Measurements from ENCODE around the gene ALPL. TPM values are rescaled to one million over a fixed set of nuclear protein-coding genes. Genes with fewer than 3 reads are reported as not detected.
A peak's percentile ranks its signal among the peaks of the same experiment; 100 is the strongest.

ALPL gene
- total RNA-seq, 1 experiment from 2014 or later = 84.8 TPM

GRCh38 chr1:21468599-21468998, 40.6 kb upstream of the ALPL start:
- DNase-seq = peak; percentile 61
- H3K4me2 ChIP-seq (ENCODE audit: insufficient read depth, insufficient read length, low read length) = no peak overlapping the region

More at GRCh38 chr1:21468599-21468998, 40.6 kb upstream of the ALPL start:
- Mint-ChIP-seq H3K27ac (no peak overlapping the region), H3K4me3 (no peak overlapping the region), H3K36me3 (ENCODE audit: insufficient read depth in 1 of 3, low read depth in 3 of 3) (peaks cover 2 to 16% (median 8%) of the 10 kb centered on the region in 3 experiments; a peak in 4 of 7 replicates), H3K27me3 (ENCODE audit: low read depth) (no peaks in the 10 kb centered on the region), H3K9me3 (no peaks in the 10 kb centered on the region), H3K4me1 (peaks cover 34 to 38% of the 10 kb centered on the region in 2 experiments)
- no peak overlapping the region for H3K27ac ChIP-seq (ENCODE audit: insufficient read length, low read depth, low read length)
- no peaks in the 10 kb centered on the region for H3K79me2 ChIP-seq (ENCODE audit: insufficient read depth, low read length)
- no peak overlapping the region for H2BK12ac ChIP-seq (ENCODE audit: insufficient read length, low read depth, low read length)
- no peak overlapping the region for H4K8ac ChIP-seq (replicated peaks; ENCODE audit: insufficient read length, low read depth, low read length)
- H3K23ac ChIP-seq (ENCODE audit: insufficient read length, low read depth, low read length) = no peak overlapping the region
- no peak overlapping the region for H3K56ac ChIP-seq (ENCODE audit: insufficient read length, low read depth, low read length)
- H3K4me1 ChIP-seq (ENCODE audit: insufficient read depth, low read length) = peaks cover 2% of the 10 kb centered on the region; the same call in 1 of the 2 replicates
- no peaks in the 10 kb centered on the region for H3K23me2 ChIP-seq (ENCODE audit: insufficient read length, low read depth, low read length, poor library complexity, severe bottlenecking)
- H3K79me1 ChIP-seq (ENCODE audit: insufficient read depth, low read depth, low read length, poor library complexity, severe bottlenecking) = no peaks in the 10 kb centered on the region
- H2BK20ac ChIP-seq (ENCODE audit: low read depth, low read length, poor library complexity, severe bottlenecking) = no peak overlapping the region
- H2AK5ac ChIP-seq (ENCODE audit: insufficient read length, low read length) = no peak overlapping the region
- H4K91ac ChIP-seq (ENCODE audit: insufficient read length, low read depth, low read length) = no peak overlapping the region
- H4K20me1 ChIP-seq (ENCODE audit: control insufficient read depth, insufficient read depth, insufficient read length) = no peaks in the 10 kb centered on the region
- no peaks in the 10 kb centered on the region for H3K27me3 ChIP-seq (ENCODE audit: insufficient read depth, low read length)
- H3K4ac ChIP-seq (ENCODE audit: low read depth, low read length) = no peak overlapping the region
- no peak overlapping the region for H2BK15ac ChIP-seq (ENCODE audit: low read depth, low read length)
- H4K5ac ChIP-seq (ENCODE audit: insufficient read length, low read depth, low read length) = no peak overlapping the region
- no peak overlapping the region for H2BK120ac ChIP-seq (ENCODE audit: low read depth, low read length, poor library complexity, severe bottlenecking)
- WGBS (ENCODE audit: extremely low coverage, insufficient read length, low lambda C conversion rate) = no CpG with 5 or more reads among the region's 10 CpGs
- H3T11ph ChIP-seq (ENCODE audit: low read length) = no peak overlapping the region
- H3K14ac ChIP-seq (ENCODE audit: insufficient read depth, low read length) = no peak overlapping the region
- no peak overlapping the region for H3K18ac ChIP-seq (ENCODE audit: insufficient read length, low read depth, low read length)
- H3K9ac ChIP-seq (ENCODE audit: extremely low read depth, insufficient read length, low read length) = no peak overlapping the region
- H3K9me3 ChIP-seq (ENCODE audit: control insufficient read depth, low read depth, low read length) = no peaks in the 10 kb centered on the region
- H2AFZ ChIP-seq (ENCODE audit: low read length) = no peak overlapping the region
- no peak overlapping the region for H2BK5ac ChIP-seq (ENCODE audit: insufficient read length, low read length)
- peak; percentile 70 for TF ChIP-seq CTCF (conservative IDR thresholded peaks at IDR 0.05)
